ENCODE data around the gene SPATA31E1.
"Not testable (repeated sequence)": the region's sequence is repeated elsewhere in the genome, so short reads cannot be mapped to it uniquely, and the experiment has no call there.

Gene SPATA31E1

GRCh38 chr9:87921561-87921960 lies 38.9 kb downstream of the SPATA31E1 start:
- not testable (repeated sequence) for H3K27me3 ChIP-seq (ENCODE audit: control insufficient read depth, insufficient read depth, low read length, poor library complexity, severe bottlenecking); H3K4me1 ChIP-seq (ENCODE audit: control insufficient read depth, insufficient read depth, low read length); H3K36me3 ChIP-seq (ENCODE audit: control insufficient read depth, insufficient read depth, low read length); H3K27ac ChIP-seq (ENCODE audit: insufficient read depth, low read depth, low read length, poor library complexity, severe bottlenecking); H3K9me3 ChIP-seq (ENCODE audit: control insufficient read depth, low read length); H3K4me3 ChIP-seq (ENCODE audit: insufficient read depth, low read depth, low read length)
- WGBS, 2 experiments: 93 to 96% methylated on average over 8 of the region's 8 CpGs

DNA sequence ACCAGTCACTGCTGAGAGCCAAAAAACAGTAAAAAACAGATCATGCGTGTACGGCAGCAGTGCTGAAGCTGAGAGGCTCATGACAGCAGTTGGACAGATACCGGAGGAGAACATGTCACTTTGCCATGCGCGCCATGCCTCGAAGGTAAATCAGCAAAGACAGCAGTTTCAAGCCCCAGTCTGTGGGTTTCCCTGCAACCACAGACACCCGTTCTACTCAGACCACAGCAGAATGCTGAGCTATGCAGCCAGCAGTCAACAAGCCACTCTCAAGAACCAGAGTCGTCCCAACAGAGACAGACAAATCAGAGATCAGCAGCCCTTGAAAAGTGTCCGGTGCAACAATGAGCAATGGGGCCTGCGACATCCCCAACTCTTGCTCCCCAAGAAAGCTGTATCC lies 40.3 kb downstream of the SPATA31E1 start:
- H3K36me3 ChIP-seq (ENCODE audit: control insufficient read depth, insufficient read depth, low read length); H3K4me3 ChIP-seq (ENCODE audit: insufficient read depth, low read depth, low read length); H3K9me3 ChIP-seq (ENCODE audit: control insufficient read depth, low read length); H3K4me1 ChIP-seq (ENCODE audit: control insufficient read depth, insufficient read depth, low read length); H3K27me3 ChIP-seq (ENCODE audit: control insufficient read depth, insufficient read depth, low read length, poor library complexity, severe bottlenecking); H3K27ac ChIP-seq (ENCODE audit: insufficient read depth, low read depth, low read length, poor library complexity, severe bottlenecking): not testable (repeated sequence)
- WGBS, 2 experiments: 89 to 94% methylated on average over 8 to 9 of the region's 10 CpGs

DNA sequence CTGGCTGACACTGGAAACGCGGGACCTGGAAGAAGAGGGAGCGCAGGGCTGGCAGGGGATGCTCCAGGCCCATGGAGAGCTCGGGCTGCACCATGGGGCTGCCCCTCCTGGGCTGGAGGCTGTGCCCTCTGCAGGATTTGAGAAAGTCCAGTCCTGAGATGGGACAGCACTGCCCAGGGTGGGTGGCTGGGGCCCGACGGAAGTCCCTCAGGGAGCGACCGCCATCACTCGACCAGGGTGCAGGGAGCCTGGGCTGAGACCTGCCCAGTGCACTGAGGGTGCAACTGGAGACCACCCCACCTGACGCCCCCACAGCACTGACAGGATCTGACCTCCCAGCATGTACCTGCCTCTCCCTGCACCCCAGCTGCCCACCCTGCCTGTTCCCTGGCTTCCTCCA lies 42.2 kb downstream of the SPATA31E1 start:
- not testable (repeated sequence) for H3K4me1 ChIP-seq (ENCODE audit: control insufficient read depth, insufficient read depth, low read length); H3K9me3 ChIP-seq (ENCODE audit: control insufficient read depth, low read length); H3K27me3 ChIP-seq (ENCODE audit: control insufficient read depth, insufficient read depth, low read length, poor library complexity, severe bottlenecking); H3K36me3 ChIP-seq (ENCODE audit: control insufficient read depth, insufficient read depth, low read length); H3K27ac ChIP-seq (ENCODE audit: insufficient read depth, low read depth, low read length, poor library complexity, severe bottlenecking); H3K4me3 ChIP-seq (ENCODE audit: insufficient read depth, low read depth, low read length)
- WGBS, 2 experiments: 95% methylated on average over 10 of the region's 10 CpGs

DNA sequence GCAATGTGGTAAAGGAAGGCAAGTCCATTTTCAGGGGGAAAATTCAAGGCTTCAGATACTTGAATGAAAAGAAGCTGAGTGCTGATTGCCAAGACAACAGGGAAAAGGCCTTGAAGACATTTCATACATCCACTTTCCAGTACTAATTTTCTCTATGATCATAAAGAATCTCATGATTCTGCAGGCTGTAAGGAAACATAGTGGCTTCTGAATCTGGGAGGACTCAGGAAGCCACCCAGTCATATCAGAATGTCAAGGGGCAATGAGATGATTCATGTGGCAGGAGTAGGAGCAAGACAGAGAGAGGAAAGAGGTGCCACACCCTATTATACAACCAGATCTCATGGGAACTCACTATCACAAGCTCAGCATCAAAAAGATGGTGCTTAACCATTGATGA lies 46.5 kb downstream of the SPATA31E1 start:
- not testable (repeated sequence) for H3K9me3 ChIP-seq (ENCODE audit: control insufficient read depth, low read length); H3K27me3 ChIP-seq (ENCODE audit: control insufficient read depth, insufficient read depth, low read length, poor library complexity, severe bottlenecking); H3K27ac ChIP-seq (ENCODE audit: insufficient read depth, low read depth, low read length, poor library complexity, severe bottlenecking); H3K4me3 ChIP-seq (ENCODE audit: insufficient read depth, low read depth, low read length); H3K36me3 ChIP-seq (ENCODE audit: control insufficient read depth, insufficient read depth, low read length); H3K4me1 ChIP-seq (ENCODE audit: control insufficient read depth, insufficient read depth, low read length)

GRCh38 chr9:87934444-87934843 lies 51.8 kb downstream of the SPATA31E1 start:
- H3K9me3 ChIP-seq (ENCODE audit: control insufficient read depth, low read length); H3K36me3 ChIP-seq (ENCODE audit: control insufficient read depth, insufficient read depth, low read length); H3K27ac ChIP-seq (ENCODE audit: insufficient read depth, low read depth, low read length, poor library complexity, severe bottlenecking); H3K27me3 ChIP-seq (ENCODE audit: control insufficient read depth, insufficient read depth, low read length, poor library complexity, severe bottlenecking); H3K4me1 ChIP-seq (ENCODE audit: control insufficient read depth, insufficient read depth, low read length); H3K4me3 ChIP-seq (ENCODE audit: insufficient read depth, low read depth, low read length): not testable (repeated sequence)
- WGBS, 2 experiments: 90 to 93% methylated on average over 7 of the region's 7 CpGs

DNA sequence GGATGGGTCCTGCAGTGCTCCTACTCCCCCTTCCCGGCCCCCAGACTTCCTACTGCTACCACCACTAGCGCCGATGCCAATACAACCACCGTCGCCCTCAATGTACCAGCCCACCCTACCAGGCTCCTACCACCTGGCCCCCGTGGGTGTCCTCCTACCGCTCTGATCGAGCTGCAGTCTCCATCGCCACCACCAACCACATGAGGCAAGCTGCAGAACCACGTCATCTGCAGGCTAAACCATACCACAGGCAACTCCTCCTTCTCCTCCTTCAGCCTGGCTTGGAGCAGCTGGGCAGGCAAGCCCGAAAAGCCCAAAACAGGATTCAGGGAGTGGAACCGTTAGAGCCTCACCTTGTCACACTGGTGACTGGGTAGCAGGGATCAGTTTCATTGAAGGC lies 54.7 kb downstream of the SPATA31E1 start:
- not testable (repeated sequence) for H3K9me3 ChIP-seq (ENCODE audit: control insufficient read depth, low read length); H3K36me3 ChIP-seq (ENCODE audit: control insufficient read depth, insufficient read depth, low read length); H3K27ac ChIP-seq (ENCODE audit: insufficient read depth, low read depth, low read length, poor library complexity, severe bottlenecking); H3K4me3 ChIP-seq (ENCODE audit: insufficient read depth, low read depth, low read length); H3K4me1 ChIP-seq (ENCODE audit: control insufficient read depth, insufficient read depth, low read length); H3K27me3 ChIP-seq (ENCODE audit: control insufficient read depth, insufficient read depth, low read length, poor library complexity, severe bottlenecking)
- 83 to 98% methylated on average over 2 to 4 of the region's 12 CpGs for WGBS, 2 experiments

- not testable (repeated sequence) for H3K27ac ChIP-seq (ENCODE audit: insufficient read depth, low read depth, low read length, poor library complexity, severe bottlenecking); H3K4me1 ChIP-seq (ENCODE audit: control insufficient read depth, insufficient read depth, low read length); H3K27me3 ChIP-seq (ENCODE audit: control insufficient read depth, insufficient read depth, low read length, poor library complexity, severe bottlenecking); H3K9me3 ChIP-seq (ENCODE audit: control insufficient read depth, low read length); H3K4me3 ChIP-seq (ENCODE audit: insufficient read depth, low read depth, low read length); H3K36me3 ChIP-seq (ENCODE audit: control insufficient read depth, insufficient read depth, low read length)
- 93 to 94% methylated on average over 8 to 9 of the region's 9 CpGs for WGBS, 2 experiments
These were observed 55.2 kb downstream of the SPATA31E1 start for GRCh38 chr9:87937918-87938317.

DNA sequence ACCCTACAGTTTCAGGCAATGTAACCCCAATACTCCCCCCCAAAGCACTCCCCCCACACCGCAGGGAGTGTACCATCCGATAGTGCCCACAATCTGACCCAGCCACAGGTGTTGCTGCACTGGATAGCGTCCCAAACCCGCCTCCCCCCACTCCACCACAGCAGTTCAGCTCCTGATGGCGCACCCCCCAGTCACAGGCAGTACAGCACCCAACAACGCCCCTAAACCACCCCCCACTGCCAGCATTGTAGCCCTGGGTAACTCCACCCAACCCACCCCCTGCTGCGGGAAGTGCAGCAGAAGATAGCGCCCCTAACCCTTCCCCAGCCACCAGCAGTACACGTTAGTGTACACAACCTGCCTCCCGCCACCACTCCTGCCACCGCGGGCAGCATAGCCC lies 55.7 kb downstream of the SPATA31E1 start:
- not testable (repeated sequence) for H3K27ac ChIP-seq (ENCODE audit: insufficient read depth, low read depth, low read length, poor library complexity, severe bottlenecking); H3K9me3 ChIP-seq (ENCODE audit: control insufficient read depth, low read length); H3K4me3 ChIP-seq (ENCODE audit: insufficient read depth, low read depth, low read length); H3K27me3 ChIP-seq (ENCODE audit: control insufficient read depth, insufficient read depth, low read length, poor library complexity, severe bottlenecking); H3K4me1 ChIP-seq (ENCODE audit: control insufficient read depth, insufficient read depth, low read length); H3K36me3 ChIP-seq (ENCODE audit: control insufficient read depth, insufficient read depth, low read length)
- WGBS, 2 experiments: 83 to 89% methylated on average over 5 of the region's 12 CpGs

Data from ectodermal cell (in vitro differentiated cells).